GM12864 (cell line): ENCODE measurements around the gene UBQLN1.

Source experiments
- DNase-seq: peaks from one replicate; pipeline ENCODE4 v3.0.0-alpha.2; 2011; ENCODE audit warnings: low read depth
- H3K4me3 ChIP-seq: 2 replicates; pipeline ENCODE4 v1.5.1; 2011; ENCODE audit warnings: mild to moderate bottlenecking, low read depth, low read length, control low read depth
- TF ChIP-seq, protein P1 (sequence below): IDR thresholded peaks from 2 replicates; pipeline ENCODE4 v1.5.1; 2011; ENCODE audit warnings: low read depth, mild to moderate bottlenecking, moderate library complexity, low read length, control low read depth, inconsistent platforms; ENCODE audit errors: missing control alignments

UBQLN1 gene

DNA sequence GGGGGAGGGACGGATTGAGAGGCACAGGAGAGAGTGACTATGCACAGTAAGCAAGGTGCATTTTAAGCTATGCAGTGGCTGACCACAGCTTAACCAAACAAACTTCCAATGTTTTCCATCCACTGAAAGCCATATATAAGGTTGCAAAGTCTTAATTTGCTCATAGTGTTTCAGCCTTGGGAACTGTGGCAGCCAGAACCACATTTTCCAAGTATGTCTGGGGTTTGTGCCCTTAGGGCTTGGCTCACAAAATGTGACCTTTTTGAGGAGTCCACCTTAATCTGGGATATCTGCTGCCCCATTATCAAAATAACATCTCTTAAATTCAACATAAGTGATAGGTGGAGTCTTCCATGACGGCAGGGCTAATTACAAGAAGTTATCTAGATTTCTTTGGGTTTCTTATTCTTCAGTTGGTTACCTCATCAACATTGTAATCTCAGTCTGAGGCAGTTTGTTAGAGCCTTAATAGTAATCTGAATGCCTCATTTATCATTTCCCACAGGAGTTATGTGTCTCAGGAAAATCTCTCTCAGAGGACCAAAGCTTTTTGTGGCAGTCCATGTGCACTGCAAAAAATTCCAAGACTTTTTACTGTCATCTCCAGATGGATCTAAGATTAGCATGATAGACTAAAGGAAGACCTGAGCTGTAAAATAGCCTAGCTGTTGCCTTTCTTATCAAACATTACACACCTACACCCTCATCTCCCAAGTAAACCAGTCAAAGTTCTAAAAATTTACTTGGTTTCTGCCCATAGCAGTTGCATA lies 15.2 kb upstream of the UBQLN1 start:
- no peak overlapping the region for H3K4me3 ChIP-seq
- DNase-seq, result no peak
- TF ChIP-seq, protein P1, sequence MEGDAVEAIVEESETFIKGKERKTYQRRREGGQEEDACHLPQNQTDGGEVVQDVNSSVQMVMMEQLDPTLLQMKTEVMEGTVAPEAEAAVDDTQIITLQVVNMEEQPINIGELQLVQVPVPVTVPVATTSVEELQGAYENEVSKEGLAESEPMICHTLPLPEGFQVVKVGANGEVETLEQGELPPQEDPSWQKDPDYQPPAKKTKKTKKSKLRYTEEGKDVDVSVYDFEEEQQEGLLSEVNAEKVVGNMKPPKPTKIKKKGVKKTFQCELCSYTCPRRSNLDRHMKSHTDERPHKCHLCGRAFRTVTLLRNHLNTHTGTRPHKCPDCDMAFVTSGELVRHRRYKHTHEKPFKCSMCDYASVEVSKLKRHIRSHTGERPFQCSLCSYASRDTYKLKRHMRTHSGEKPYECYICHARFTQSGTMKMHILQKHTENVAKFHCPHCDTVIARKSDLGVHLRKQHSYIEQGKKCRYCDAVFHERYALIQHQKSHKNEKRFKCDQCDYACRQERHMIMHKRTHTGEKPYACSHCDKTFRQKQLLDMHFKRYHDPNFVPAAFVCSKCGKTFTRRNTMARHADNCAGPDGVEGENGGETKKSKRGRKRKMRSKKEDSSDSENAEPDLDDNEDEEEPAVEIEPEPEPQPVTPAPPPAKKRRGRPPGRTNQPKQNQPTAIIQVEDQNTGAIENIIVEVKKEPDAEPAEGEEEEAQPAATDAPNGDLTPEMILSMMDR, result no peak

DNA sequence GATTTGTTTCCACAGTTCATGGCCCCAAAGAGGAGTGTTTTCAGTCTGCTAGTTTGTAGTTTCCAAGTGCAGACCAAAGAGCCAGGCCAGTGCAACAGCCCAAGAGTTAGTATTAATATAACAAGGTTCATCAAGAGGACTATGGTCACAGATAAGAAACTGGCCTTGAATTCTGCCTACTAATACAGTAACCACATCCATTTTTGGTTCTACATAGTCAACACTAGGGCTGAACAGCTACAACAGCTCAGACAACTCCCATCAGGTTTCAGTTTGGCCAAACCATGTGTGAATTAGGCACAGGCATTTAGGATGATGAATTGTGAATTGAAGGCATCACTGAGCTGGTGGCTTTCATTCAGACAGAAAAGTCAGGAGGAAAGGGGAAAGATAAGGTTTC lies 13.8 kb upstream of the UBQLN1 start:
- no peak for DNase-seq
- no peak overlapping the region for H3K4me3 ChIP-seq
- TF ChIP-seq, protein P1, result no peak

DNA sequence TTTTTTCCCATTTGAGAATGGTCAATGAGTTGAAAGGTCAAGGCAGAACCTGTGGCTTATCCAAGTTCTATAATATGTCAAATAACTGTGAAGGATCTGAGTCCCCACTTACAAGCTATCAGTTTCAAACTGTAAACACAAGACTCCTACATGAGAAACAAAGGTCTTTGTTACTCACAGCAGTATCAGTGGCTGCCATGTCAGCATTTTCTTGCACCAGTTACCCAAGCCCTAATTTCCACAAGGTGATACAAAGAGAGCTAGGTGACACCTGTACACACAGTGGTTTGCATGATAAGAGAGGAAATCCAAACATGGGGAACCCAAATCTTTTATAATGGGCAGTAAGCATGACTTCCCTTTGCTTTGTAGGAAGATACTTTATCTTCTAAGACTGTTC lies 8.0 kb upstream of the UBQLN1 start:
- no peak overlapping the region for H3K4me3 ChIP-seq
- no peak for DNase-seq
- TF ChIP-seq, protein P1, result no peak

DNA sequence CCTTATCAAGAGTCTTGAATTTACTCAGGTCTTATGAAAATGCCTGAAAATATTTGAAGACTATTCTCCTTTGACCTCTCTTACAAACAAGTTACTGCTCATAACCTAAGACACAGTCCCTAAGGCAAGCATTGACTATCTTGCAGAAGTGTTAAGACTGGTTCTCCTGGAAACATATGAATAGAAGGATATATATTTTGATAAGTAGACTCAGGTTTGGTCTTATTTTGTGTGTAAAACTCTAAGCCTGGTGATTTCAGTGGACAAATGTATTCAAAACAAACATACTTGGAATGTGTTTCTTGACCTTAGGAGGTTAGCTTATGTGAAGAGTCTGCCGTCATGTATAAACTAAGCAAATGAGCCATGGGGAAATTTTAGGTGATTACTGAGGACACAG lies 7.5 kb upstream of the UBQLN1 start:
- no peak for DNase-seq
- TF ChIP-seq, protein P1, result no peak

DNA sequence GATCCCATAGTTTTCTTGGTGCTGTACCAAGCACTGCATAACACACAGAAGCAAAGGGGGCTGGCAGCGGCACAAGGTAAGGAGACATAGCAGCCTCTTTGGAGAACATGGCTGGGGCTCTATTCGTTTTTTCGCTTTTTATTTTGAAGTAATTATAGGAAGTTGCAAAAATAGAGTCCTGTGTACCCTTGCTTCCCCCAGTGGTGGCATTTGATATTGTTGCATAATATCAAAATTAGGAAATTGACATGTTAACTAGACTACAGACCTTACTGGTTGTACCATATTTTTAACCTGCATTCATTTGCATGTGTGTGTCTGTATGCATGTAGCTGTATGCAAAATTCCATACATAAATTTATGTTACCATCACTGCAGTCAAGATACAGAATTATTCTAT lies 6.6 kb upstream of the UBQLN1 start:
- TF ChIP-seq, protein P1, result peak; percentile 53
- H3K4me3 ChIP-seq, result no peak overlapping the region
- no peak for DNase-seq

More for the DNA sequence above, 7.5 kb upstream of the UBQLN1 start:
- no peak overlapping the region for H3K4me3 ChIP-seq

DNA sequence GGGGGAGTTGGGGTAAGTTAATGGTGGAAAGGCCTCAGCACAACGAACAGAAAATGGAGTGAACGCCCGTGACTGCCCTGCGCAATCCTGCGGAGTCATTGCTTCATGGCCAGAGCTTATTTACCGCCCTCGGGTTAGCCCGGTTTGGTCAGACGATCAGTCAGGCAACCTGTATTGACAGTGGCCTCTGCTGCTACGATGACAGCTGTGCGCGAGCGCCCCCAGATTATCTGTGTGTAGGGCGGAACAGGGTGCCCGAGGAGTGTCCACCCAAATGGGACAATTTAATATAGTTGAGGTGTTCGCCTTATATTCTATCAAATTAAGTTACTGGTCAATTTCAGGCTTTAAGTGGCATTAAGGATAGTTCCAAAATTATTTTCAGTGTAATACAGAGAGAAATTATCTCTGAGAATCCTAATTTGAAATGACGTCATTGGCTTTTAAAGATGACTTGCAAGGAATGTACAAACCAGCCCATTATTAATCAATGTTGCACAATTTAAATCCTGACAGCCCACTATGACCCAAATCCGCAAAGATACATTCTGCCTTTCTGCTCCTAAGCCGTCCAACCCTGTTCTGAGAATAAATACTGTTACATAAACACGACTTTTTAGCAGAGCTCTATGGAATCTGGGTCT lies 879 bp upstream of the UBQLN1 start:
- TF ChIP-seq, protein P1, result peak; percentile 48

DNA sequence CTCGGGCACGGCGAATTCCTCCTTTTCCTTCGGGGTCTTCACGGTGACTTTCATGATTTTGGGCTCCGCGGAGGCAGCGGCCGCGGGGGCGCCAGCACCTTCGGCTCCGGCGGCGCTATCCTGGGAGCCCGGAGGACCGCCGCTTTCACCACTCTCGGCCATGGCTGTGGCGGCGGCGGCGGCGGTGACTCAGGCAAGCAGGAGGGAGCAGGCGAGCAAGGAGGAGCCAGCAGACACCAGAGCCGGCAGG lies 315 bp downstream of the UBQLN1 start:
- TF ChIP-seq, protein P1, result no peak
- peak overlapping the region; percentile 87 for H3K4me3 ChIP-seq
- no peak for DNase-seq

More for the DNA sequence above, 879 bp upstream of the UBQLN1 start:
- DNase-seq, result peak; percentile 47
- peak overlapping the region; percentile 87 for H3K4me3 ChIP-seq
